Astrocyte (in vitro differentiated cells and primary cell): ENCODE data around the gene ABTB2. TPM values are rescaled to one million over a fixed set of nuclear protein-coding genes. Genes with fewer than 3 reads are reported as not detected.

Source experiments
- DNase-seq: peaks from one replicate; pipeline ENCODE4 v3.0.0-alpha.2; 2010; ENCODE audit warnings: low read depth
- FAIRE-seq: peaks from 2 replicates; lab custom pipeline; 2011; peaks lifted over from hg19 to GRCh38; lab: Jason Lieb, UNC
- H2AFZ ChIP-seq: 2 replicates; pipeline ENCODE4 v1.6.0; 2012; ENCODE audit warnings: low read depth, low read length, inconsistent platforms
- H3K27ac ChIP-seq: 2 replicates; pipeline ENCODE4 v1.5.1; 2011; ENCODE audit warnings: low read depth, low read length, inconsistent platforms
- H3K27me3 ChIP-seq: 2 replicates; pipeline ENCODE4 v1.6.0; 2011; ENCODE audit warnings: low read length, inconsistent platforms; ENCODE audit not compliant: insufficient read depth
- H3K36me3 ChIP-seq: 2 replicates; pipeline ENCODE4 v1.5.1; 2011; ENCODE audit warnings: low read length, inconsistent platforms; ENCODE audit not compliant: insufficient read depth
- H3K4me1 ChIP-seq: 2 replicates; pipeline ENCODE4 v1.5.1; 2011; ENCODE audit warnings: low read length, inconsistent platforms; ENCODE audit not compliant: insufficient read depth
- H3K4me2 ChIP-seq: 2 replicates; pipeline ENCODE4 v1.6.0; 2012; ENCODE audit warnings: low read length, inconsistent platforms
- H3K4me3 ChIP-seq: 2 replicates; pipeline ENCODE4 v1.5.1; 2011; ENCODE audit warnings: low read depth, mild to moderate bottlenecking, low read length, inconsistent platforms; ENCODE audit not compliant: insufficient read depth
- H3K79me2 ChIP-seq: 2 replicates; pipeline ENCODE4 v1.6.0; 2012; ENCODE audit warnings: mild to moderate bottlenecking, low read length, inconsistent platforms; ENCODE audit not compliant: insufficient read depth
- H3K9ac ChIP-seq: 2 replicates; pipeline ENCODE4 v1.6.0; 2012; ENCODE audit warnings: mild to moderate bottlenecking, low read length, inconsistent platforms
- H3K9me3 ChIP-seq: 2 replicates; pipeline ENCODE4 v1.5.1; 2012; ENCODE audit warnings: low read depth, mild to moderate bottlenecking, low read length, inconsistent platforms; ENCODE audit not compliant: insufficient read depth
- H4K20me1 ChIP-seq: 2 replicates; pipeline ENCODE4 v1.6.0; 2012; ENCODE audit warnings: low read length, inconsistent platforms; ENCODE audit not compliant: insufficient read depth
- H3K27ac Mint-ChIP-seq: one replicate; pipeline ENCODE4 v1.8.0; 2021; ENCODE audit warnings: mild to moderate bottlenecking, mixed read lengths; ENCODE audit not compliant: unreplicated experiment
- H3K27me3 Mint-ChIP-seq: one replicate; pipeline ENCODE4 v1.8.0; 2021; ENCODE audit warnings: low read depth, mixed read lengths; ENCODE audit not compliant: unreplicated experiment
- H3K36me3 Mint-ChIP-seq: one replicate; pipeline ENCODE4 v1.8.0; 2021; ENCODE audit warnings: low read depth, mixed read lengths; ENCODE audit not compliant: unreplicated experiment
- H3K4me1 Mint-ChIP-seq: one replicate; pipeline ENCODE4 v1.8.0; 2021; ENCODE audit warnings: low read depth, mixed read lengths; ENCODE audit not compliant: unreplicated experiment
- H3K4me3 Mint-ChIP-seq: one replicate; pipeline ENCODE4 v1.8.0; 2021; ENCODE audit warnings: mild to moderate bottlenecking, moderate library complexity, mixed read lengths; ENCODE audit not compliant: unreplicated experiment
- H3K9me3 Mint-ChIP-seq: one replicate; pipeline ENCODE4 v1.8.0; 2021; ENCODE audit warnings: mild to moderate bottlenecking, mixed read lengths; ENCODE audit not compliant: unreplicated experiment
- CTCF ChIP-seq: IDR thresholded peaks from 2 replicates; pipeline ENCODE4 v1.5.1; 2011; ENCODE audit warnings: low read depth, mild to moderate bottlenecking, inconsistent platforms, low read length, moderate library complexity; ENCODE audit not compliant: insufficient read depth
- EZH2 ChIP-seq: IDR thresholded peaks from 2 replicates; pipeline ENCODE4 v1.6.1; 2012; ENCODE audit warnings: mild to moderate bottlenecking, low read length, inconsistent platforms; ENCODE audit not compliant: insufficient read depth
- total RNA-seq: library from RNA; stranded (reverse); gene quantifications from 2 replicates; pipeline ENCODE4 v1.2.1, GENCODE V29; 2021

ABTB2 gene
- total RNA-seq, 1 donor from 2014 or later = 14.1 TPM

- no peaks in the 10 kb centered on the region for H3K9me3 Mint-ChIP-seq
- peaks cover 14% of the 10 kb centered on the region for H3K4me1 ChIP-seq
- no peak overlapping the region for H3K4me2 ChIP-seq
- H3K27ac Mint-ChIP-seq = no peak overlapping the region
- no peak for TF ChIP-seq CTCF
- TF ChIP-seq EZH2 = no peak
- H4K20me1 ChIP-seq = peaks cover 65% of the 10 kb centered on the region
- no peak overlapping the region for H2AFZ ChIP-seq
- peaks cover 13% of the 10 kb centered on the region for H3K4me1 Mint-ChIP-seq
- peaks cover 8% of the 10 kb centered on the region for H3K36me3 Mint-ChIP-seq
- H3K27me3 ChIP-seq = no peaks in the 10 kb centered on the region
- H3K36me3 ChIP-seq = no peaks in the 10 kb centered on the region
- no peak for DNase-seq
- H3K9me3 ChIP-seq = no peaks in the 10 kb centered on the region
- H3K27ac ChIP-seq = no peak overlapping the region
- FAIRE-seq = no peak
- no peak overlapping the region for H3K4me3 ChIP-seq
- peaks cover 3% of the 10 kb centered on the region for H3K27me3 Mint-ChIP-seq
- peaks cover 26% of the 10 kb centered on the region for H3K79me2 ChIP-seq
- H3K4me3 Mint-ChIP-seq = no peak overlapping the region
- H3K9ac ChIP-seq = no peak overlapping the region
Observed at GRCh38 chr11:34333787-34334186, 24.0 kb downstream of the ABTB2 start.

GRCh38 chr11:34332524-34332923, 25.3 kb downstream of the ABTB2 start:
- no peak overlapping the region for H3K4me3 ChIP-seq
- H3K9me3 ChIP-seq = no peaks in the 10 kb centered on the region
- H3K36me3 ChIP-seq = no peaks in the 10 kb centered on the region
- no peak overlapping the region for H3K9ac ChIP-seq
- Mint-ChIP-seq H3K36me3 (peaks cover 8% of the 10 kb centered on the region), H3K4me3 (no peak overlapping the region), H3K27ac (no peak overlapping the region), H3K9me3 (no peaks in the 10 kb centered on the region), H3K4me1 (peaks cover 15% of the 10 kb centered on the region), H3K27me3 (peaks cover 3% of the 10 kb centered on the region)
- H2AFZ ChIP-seq = no peak overlapping the region
- H3K4me1 ChIP-seq = peaks cover 14% of the 10 kb centered on the region
- no peak overlapping the region for H3K4me2 ChIP-seq
- FAIRE-seq = no peak
- H4K20me1 ChIP-seq = peaks cover 74% of the 10 kb centered on the region
- peaks cover 20% of the 10 kb centered on the region for H3K79me2 ChIP-seq
- no peak overlapping the region for H3K27ac ChIP-seq
- no peaks in the 10 kb centered on the region for H3K27me3 ChIP-seq
- no peak for DNase-seq
- no peak for TF ChIP-seq CTCF
- no peak for TF ChIP-seq EZH2

- TF ChIP-seq CTCF = no peak
- no peak for TF ChIP-seq EZH2
- Histone ChIP-seq H3K36me3 (no peaks in the 10 kb centered on the region), H3K4me1 (peaks cover 14% of the 10 kb centered on the region), H3K4me3 (no peak overlapping the region), H3K9ac (no peak overlapping the region), H3K79me2 (peaks cover 12% of the 10 kb centered on the region), H4K20me1 (peaks cover 73% of the 10 kb centered on the region), H3K9me3 (no peaks in the 10 kb centered on the region), H3K4me2 (peak overlapping the region; percentile 27), H3K27ac (no peak overlapping the region), H3K27me3 (no peaks in the 10 kb centered on the region), H2AFZ (no peak overlapping the region)
- no peak for FAIRE-seq
- Mint-ChIP-seq H3K4me1 (peaks cover 15% of the 10 kb centered on the region), H3K36me3 (peaks cover 4% of the 10 kb centered on the region), H3K9me3 (no peaks in the 10 kb centered on the region), H3K27ac (no peak overlapping the region), H3K4me3 (no peak overlapping the region), H3K27me3 (peaks cover 3% of the 10 kb centered on the region)
- no peak for DNase-seq
Observed at GRCh38 chr11:34331736-34332135, 26.1 kb downstream of the ABTB2 start.
